Measurements from ENCODE around the gene RGS17.

DNA sequence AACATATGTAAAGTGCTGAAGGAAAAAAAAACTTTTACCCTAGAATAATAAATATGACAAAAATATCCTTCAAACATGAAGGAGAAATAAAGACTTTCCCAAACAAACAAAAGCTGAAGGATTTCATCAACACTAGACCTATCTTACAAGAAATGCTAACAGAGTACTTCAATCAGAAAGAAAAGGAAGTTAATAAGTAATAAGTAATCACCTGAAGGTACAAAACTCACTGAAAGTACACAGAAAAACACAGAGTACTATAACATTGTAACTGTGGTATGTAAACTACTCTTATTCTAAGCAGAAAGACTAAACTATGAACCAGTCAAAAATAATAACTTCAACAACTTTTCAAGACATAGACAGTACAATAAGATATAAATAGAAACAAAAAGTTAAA, 67.1 kb downstream of the RGS17 start:
- TF ChIP-seq JUNB (IDR thresholded peaks at IDR 0.05) = no peak
- TF ChIP-seq, protein P1, sequence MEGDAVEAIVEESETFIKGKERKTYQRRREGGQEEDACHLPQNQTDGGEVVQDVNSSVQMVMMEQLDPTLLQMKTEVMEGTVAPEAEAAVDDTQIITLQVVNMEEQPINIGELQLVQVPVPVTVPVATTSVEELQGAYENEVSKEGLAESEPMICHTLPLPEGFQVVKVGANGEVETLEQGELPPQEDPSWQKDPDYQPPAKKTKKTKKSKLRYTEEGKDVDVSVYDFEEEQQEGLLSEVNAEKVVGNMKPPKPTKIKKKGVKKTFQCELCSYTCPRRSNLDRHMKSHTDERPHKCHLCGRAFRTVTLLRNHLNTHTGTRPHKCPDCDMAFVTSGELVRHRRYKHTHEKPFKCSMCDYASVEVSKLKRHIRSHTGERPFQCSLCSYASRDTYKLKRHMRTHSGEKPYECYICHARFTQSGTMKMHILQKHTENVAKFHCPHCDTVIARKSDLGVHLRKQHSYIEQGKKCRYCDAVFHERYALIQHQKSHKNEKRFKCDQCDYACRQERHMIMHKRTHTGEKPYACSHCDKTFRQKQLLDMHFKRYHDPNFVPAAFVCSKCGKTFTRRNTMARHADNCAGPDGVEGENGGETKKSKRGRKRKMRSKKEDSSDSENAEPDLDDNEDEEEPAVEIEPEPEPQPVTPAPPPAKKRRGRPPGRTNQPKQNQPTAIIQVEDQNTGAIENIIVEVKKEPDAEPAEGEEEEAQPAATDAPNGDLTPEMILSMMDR (IDR thresholded peaks at IDR 0.05 in 2 of 3, conservative IDR thresholded peaks at IDR 0.05 in 1 of 3; ENCODE audit: control insufficient read depth in 2 of 3, extremely low read depth in 1 of 3, insufficient read depth in 1 of 3, low read depth in 3 of 3, low read length in 3 of 3) = no peak
- TF ChIP-seq YBX1 (IDR thresholded peaks at IDR 0.05) = no peak
- TF ChIP-seq RAD51 (IDR thresholded peaks at IDR 0.05) = no peak
- no peak for TF ChIP-seq NR2C2 (IDR thresholded peaks at IDR 0.05; ENCODE audit: borderline replicate concordance, control insufficient read depth, insufficient read length, low read depth)
